ENCODE data around the gene MYH1. TPM values are rescaled to one million over a fixed set of nuclear protein-coding genes. Genes with fewer than 3 reads are reported as not detected.

MYH1 gene
- polyA plus RNA-seq (not detected in 3 replicates), polyA minus RNA-seq (not detected in 3 replicates)
- polyA plus RNA-seq (2011; ENCODE audit: low read depth) = not detected
- not detected in 2 replicates for polyA plus RNA-seq (2011; cell fraction: cytosol; rRNA removed)
- not detected in 2 replicates for polyA plus RNA-seq (2011; cell fraction: nucleus; rRNA removed)
- not detected in 2 replicates for polyA plus RNA-seq (2012; ENCODE audit: low replicate concordance)
- not detected for polyA minus RNA-seq (2011; cell fraction: cytosol; rRNA and poly(A)+ RNA removed)
- polyA minus RNA-seq (2011; cell fraction: nucleus; rRNA and poly(A)+ RNA removed) = not detected in 2 replicates

DNA sequence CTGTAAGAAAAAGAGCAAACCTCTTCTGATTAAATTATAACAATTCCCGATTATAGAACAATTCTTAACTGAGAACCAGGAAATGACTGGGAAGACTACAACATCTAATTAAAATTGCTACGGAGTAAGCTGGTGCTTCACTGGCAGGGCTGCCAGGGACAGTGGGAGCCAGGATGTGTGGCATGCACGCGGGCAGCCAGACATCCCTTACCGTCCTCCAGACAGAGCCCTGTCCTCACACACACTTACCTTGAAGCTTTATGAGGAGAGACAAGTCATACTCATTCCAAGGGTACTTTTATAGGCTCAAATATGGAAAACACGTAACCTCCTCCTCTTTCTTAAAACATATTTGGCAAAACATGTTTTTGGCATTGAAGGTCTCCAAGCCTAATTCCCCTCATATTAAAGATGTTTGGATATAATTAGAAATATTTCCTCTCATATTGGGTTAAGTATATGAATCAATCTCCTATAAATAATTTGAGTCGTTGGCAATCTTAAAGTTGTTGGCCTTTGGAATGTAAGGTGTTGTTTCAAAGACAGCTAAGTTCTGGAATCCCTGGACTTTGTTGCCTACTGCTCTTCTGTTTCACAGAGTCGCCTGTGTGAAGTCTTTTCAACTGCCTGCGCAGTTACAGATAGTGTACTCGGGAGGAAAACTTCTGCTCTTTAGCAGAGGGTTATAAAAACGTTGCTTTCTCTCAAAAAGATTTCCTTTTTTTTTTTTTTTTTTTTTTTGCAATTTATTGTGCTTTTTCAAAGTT, at the start of gene MYH1:
TSS of gene MYH1 (minus strand) at position 272 of the 767 bp plus-strand sequence. CDS start 1,900 bp downstream, outside the sequence.
- DNase-seq (ENCODE audit: low read depth, low spot score) (no peak), FAIRE-seq (no peak)
- no peaks in the 10 kb centered on the region for H3K36me3 ChIP-seq (ENCODE audit: control insufficient read depth in 2 of 2, extremely low read depth in 1 of 2, insufficient read depth in 2 of 2, low read length in 2 of 2)
- no peaks in the 10 kb centered on the region for H4K20me1 ChIP-seq (ENCODE audit: control insufficient read depth, extremely low read depth, insufficient read depth, low read length)
- H3K9me1 ChIP-seq (ENCODE audit: control insufficient read depth, extremely low read depth, insufficient read depth, low read length) = no peaks in the 10 kb centered on the region
- no peak within 1 kb of the TSS for H3K4me2 ChIP-seq (ENCODE audit: control insufficient read depth, extremely low read depth, insufficient read depth, low read depth, low read length)
- H2AFZ ChIP-seq (ENCODE audit: control insufficient read depth, low read length) = no peak within 1 kb of the TSS
- no peaks in the 10 kb centered on the region for H3K27me3 ChIP-seq (ENCODE audit: control insufficient read depth, extremely low read depth, insufficient read depth, low read length)
- no peaks in the 10 kb centered on the region for H3K79me2 ChIP-seq (ENCODE audit: control insufficient read depth, insufficient read depth, low read length)
- dilution Hi-C loops (cut with MboI; ENCODE audit: extremely low pct_ligation_motif_present, low sequenced_read_pairs) = no loop called here
- H3K9ac ChIP-seq (ENCODE audit: control insufficient read depth, extremely low read depth, insufficient read depth, low read length) = no peak within 1 kb of the TSS
- no peak within 1 kb of the TSS for H3K27ac ChIP-seq (ENCODE audit: control insufficient read depth, insufficient read depth, low read length)
- H3K4me1 ChIP-seq (ENCODE audit: control insufficient read depth, extremely low read depth, insufficient read depth, low read length) = no peaks in the 10 kb centered on the region
- TF ChIP-seq, protein P1, sequence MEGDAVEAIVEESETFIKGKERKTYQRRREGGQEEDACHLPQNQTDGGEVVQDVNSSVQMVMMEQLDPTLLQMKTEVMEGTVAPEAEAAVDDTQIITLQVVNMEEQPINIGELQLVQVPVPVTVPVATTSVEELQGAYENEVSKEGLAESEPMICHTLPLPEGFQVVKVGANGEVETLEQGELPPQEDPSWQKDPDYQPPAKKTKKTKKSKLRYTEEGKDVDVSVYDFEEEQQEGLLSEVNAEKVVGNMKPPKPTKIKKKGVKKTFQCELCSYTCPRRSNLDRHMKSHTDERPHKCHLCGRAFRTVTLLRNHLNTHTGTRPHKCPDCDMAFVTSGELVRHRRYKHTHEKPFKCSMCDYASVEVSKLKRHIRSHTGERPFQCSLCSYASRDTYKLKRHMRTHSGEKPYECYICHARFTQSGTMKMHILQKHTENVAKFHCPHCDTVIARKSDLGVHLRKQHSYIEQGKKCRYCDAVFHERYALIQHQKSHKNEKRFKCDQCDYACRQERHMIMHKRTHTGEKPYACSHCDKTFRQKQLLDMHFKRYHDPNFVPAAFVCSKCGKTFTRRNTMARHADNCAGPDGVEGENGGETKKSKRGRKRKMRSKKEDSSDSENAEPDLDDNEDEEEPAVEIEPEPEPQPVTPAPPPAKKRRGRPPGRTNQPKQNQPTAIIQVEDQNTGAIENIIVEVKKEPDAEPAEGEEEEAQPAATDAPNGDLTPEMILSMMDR (optimal IDR thresholded peaks at IDR 0.05 in 1 of 3, IDR thresholded peaks at IDR 0.05 in 1 of 3, conservative IDR thresholded peaks at IDR 0.05 in 1 of 3; ENCODE audit: extremely low read depth in 1 of 3, insufficient read depth in 2 of 3, low read length in 3 of 3) = no peak
- TF ChIP-seq EZH2 (IDR thresholded peaks at IDR 0.05; ENCODE audit: low read length) = no peak
- H3K9me3 ChIP-seq (ENCODE audit: control insufficient read depth, low read depth, low read length) = no peaks in the 10 kb centered on the region
- no peak within 1 kb of the TSS for H3K4me3 ChIP-seq (ENCODE audit: control insufficient read depth in 2 of 3, extremely low read depth in 1 of 3, insufficient read depth in 2 of 3, low read depth in 1 of 3, low read length in 3 of 3)

GRCh38 chr17:10563991-10564660, 45.8 kb upstream of the MYH1 start:
- no peaks in the 10 kb centered on the region for H3K36me3 ChIP-seq (ENCODE audit: control insufficient read depth in 2 of 2, extremely low read depth in 1 of 2, insufficient read depth in 2 of 2, low read length in 2 of 2)
- no peaks in the 10 kb centered on the region for H3K79me2 ChIP-seq (ENCODE audit: control insufficient read depth, insufficient read depth, low read length)
- no peaks in the 10 kb centered on the region for H3K9me3 ChIP-seq (ENCODE audit: control insufficient read depth, low read depth, low read length)
- H2AFZ ChIP-seq (ENCODE audit: control insufficient read depth, low read length) = no peak overlapping the region
- DNase-seq (ENCODE audit: low read depth, low spot score) (no peak), FAIRE-seq (no peak)
- dilution Hi-C loops (cut with MboI; ENCODE audit: extremely low pct_ligation_motif_present, low sequenced_read_pairs) = no loop called here
- no peaks in the 10 kb centered on the region for H3K9me1 ChIP-seq (ENCODE audit: control insufficient read depth, extremely low read depth, insufficient read depth, low read length)
- H3K27me3 ChIP-seq (ENCODE audit: control insufficient read depth, extremely low read depth, insufficient read depth, low read length) = no peaks in the 10 kb centered on the region
- no peak overlapping the region for H3K27ac ChIP-seq (ENCODE audit: control insufficient read depth, insufficient read depth, low read length)
- no peaks in the 10 kb centered on the region for H3K4me1 ChIP-seq (ENCODE audit: control insufficient read depth, extremely low read depth, insufficient read depth, low read length)
- H4K20me1 ChIP-seq (ENCODE audit: control insufficient read depth, extremely low read depth, insufficient read depth, low read length) = no peaks in the 10 kb centered on the region
- TF ChIP-seq EZH2 (IDR thresholded peaks at IDR 0.05; ENCODE audit: low read length) = no peak
- TF ChIP-seq, protein P1 (optimal IDR thresholded peaks at IDR 0.05 in 1 of 3, IDR thresholded peaks at IDR 0.05 in 1 of 3, conservative IDR thresholded peaks at IDR 0.05 in 1 of 3; ENCODE audit: extremely low read depth in 1 of 3, insufficient read depth in 2 of 3, low read length in 3 of 3) = no peak
- no peak overlapping the region for H3K9ac ChIP-seq (ENCODE audit: control insufficient read depth, extremely low read depth, insufficient read depth, low read length)
- no peak overlapping the region for H3K4me2 ChIP-seq (ENCODE audit: control insufficient read depth, extremely low read depth, insufficient read depth, low read depth, low read length)
- no peak overlapping the region for H3K4me3 ChIP-seq (ENCODE audit: control insufficient read depth in 2 of 3, extremely low read depth in 1 of 3, insufficient read depth in 2 of 3, low read depth in 1 of 3, low read length in 3 of 3)
